Lower leg skin (tissue), 3 donors: ENCODE results near the gene DIS3L2.

Experiments used
- CTCF ChIP-seq, 3 donors: fragments of 450-650 bp; IDR thresholded peaks; one replicate each; pipeline ENCODE4 v1.5.1; 2016; ENCODE audit warnings: antibody characterized with exemption in 3 of 3, mild to moderate bottlenecking in 3 of 3, moderate library complexity in 2 of 3
- POLR2A ChIP-seq, 2 donors: fragments of 450-650 bp; IDR thresholded peaks; one replicate each; pipeline ENCODE4 v1.6.1; 2016 to 2017; ENCODE audit warnings: antibody characterized with exemption in 2 of 2, mild to moderate bottlenecking in 1 of 2, moderate library complexity in 1 of 2

- TF ChIP-seq CTCF (IDR thresholded peaks at IDR 0.05): no peak
- TF ChIP-seq POLR2A (IDR thresholded peaks at IDR 0.05): no peak
Measured at GRCh38 chr2:232219496-232219870, 258.0 kb downstream of the DIS3L2 start.
